ENCODE measurements around the gene AK5.

AK5 gene

DNA sequence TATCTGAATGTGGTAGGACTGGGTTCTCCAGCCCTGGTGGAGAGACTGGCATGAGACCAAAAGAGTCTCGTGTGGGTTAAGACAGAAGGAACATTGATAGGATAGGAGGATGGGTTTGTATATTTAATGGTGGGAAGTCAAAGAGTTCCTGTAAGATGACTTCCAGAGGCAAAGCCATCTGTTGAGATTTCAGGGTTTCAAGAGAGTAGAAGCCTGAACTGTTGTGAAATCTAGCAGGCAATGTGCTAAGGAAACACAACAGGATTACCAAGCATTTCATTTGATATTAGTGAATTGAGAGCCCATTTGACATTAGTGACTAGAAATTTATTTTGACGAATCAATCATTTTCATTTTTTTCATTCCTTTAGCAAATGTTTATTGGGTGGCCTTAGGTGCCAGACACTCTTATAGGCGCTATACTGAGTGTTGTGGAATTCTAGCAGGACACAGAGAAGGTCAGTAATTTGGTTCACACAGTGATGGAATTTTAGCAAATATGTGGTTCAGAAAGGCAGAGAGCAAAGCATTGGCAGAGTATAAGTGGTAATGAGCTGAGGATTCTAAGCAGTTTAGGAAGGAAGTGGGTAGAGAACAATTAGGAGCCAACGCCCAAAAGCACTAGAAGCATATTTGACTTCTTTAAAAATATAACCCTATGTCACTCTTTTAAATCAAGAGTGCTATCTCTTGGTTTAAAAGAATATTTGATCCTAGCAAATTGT is 149.3 kb downstream of the AK5 start:
- no peak for ATAC-seq (ENCODE audit: low read depth)
- no peak overlapping the region for H3K27ac ChIP-seq (ENCODE audit: poor library complexity, severe bottlenecking)
- H3K4me1 ChIP-seq (ENCODE audit: insufficient read depth, poor library complexity, severe bottlenecking), result no peaks in the 10 kb centered on the region
- no peaks in the 10 kb centered on the region for H3K36me3 ChIP-seq (ENCODE audit: low read depth)
- no peak for DNase-seq (ENCODE audit: low spot score)
- H3K9me3 ChIP-seq (ENCODE audit: severe bottlenecking), result no peaks in the 10 kb centered on the region
- TF ChIP-seq, protein P1, sequence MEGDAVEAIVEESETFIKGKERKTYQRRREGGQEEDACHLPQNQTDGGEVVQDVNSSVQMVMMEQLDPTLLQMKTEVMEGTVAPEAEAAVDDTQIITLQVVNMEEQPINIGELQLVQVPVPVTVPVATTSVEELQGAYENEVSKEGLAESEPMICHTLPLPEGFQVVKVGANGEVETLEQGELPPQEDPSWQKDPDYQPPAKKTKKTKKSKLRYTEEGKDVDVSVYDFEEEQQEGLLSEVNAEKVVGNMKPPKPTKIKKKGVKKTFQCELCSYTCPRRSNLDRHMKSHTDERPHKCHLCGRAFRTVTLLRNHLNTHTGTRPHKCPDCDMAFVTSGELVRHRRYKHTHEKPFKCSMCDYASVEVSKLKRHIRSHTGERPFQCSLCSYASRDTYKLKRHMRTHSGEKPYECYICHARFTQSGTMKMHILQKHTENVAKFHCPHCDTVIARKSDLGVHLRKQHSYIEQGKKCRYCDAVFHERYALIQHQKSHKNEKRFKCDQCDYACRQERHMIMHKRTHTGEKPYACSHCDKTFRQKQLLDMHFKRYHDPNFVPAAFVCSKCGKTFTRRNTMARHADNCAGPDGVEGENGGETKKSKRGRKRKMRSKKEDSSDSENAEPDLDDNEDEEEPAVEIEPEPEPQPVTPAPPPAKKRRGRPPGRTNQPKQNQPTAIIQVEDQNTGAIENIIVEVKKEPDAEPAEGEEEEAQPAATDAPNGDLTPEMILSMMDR (IDR thresholded peaks at IDR 0.05; ENCODE audit: poor library complexity, severe bottlenecking), result no peak
- no peak overlapping the region for H3K4me3 ChIP-seq (ENCODE audit: severe bottlenecking)
- H3K27me3 ChIP-seq (ENCODE audit: insufficient read depth, poor library complexity, severe bottlenecking), result peaks cover 2% of the 10 kb centered on the region

DNA sequence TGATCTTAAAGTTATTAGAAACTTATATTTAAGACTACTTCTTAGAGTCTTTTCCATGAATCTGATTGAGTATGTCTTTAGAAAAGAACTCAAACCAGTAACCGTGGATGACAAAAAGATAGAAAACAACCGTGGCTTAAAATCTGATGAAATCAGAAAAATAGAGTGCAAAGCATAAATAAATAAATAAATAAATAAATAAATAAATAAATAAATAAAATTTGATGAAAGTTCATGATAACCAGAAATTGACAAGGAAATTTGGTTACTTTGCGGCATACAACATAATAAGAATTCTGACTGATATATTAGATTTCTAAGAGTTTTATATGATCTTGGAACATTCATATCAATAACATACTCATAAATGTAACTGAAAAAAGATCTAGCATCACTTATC is 152.1 kb downstream of the AK5 start:
- no peaks in the 10 kb centered on the region for H3K4me1 ChIP-seq (ENCODE audit: insufficient read depth, poor library complexity, severe bottlenecking)
- TF ChIP-seq, protein P1 (IDR thresholded peaks at IDR 0.05; ENCODE audit: poor library complexity, severe bottlenecking), result no peak
- H3K4me3 ChIP-seq (ENCODE audit: severe bottlenecking), result no peak overlapping the region
- ATAC-seq (ENCODE audit: low read depth) (no peak), DNase-seq (ENCODE audit: low spot score) (no peak)
- H3K27ac ChIP-seq (ENCODE audit: poor library complexity, severe bottlenecking), result no peak overlapping the region
- H3K36me3 ChIP-seq (ENCODE audit: low read depth), result no peaks in the 10 kb centered on the region
- H3K27me3 ChIP-seq (ENCODE audit: insufficient read depth, poor library complexity, severe bottlenecking), result no peaks in the 10 kb centered on the region
- H3K9me3 ChIP-seq (ENCODE audit: severe bottlenecking), result no peaks in the 10 kb centered on the region

DNA sequence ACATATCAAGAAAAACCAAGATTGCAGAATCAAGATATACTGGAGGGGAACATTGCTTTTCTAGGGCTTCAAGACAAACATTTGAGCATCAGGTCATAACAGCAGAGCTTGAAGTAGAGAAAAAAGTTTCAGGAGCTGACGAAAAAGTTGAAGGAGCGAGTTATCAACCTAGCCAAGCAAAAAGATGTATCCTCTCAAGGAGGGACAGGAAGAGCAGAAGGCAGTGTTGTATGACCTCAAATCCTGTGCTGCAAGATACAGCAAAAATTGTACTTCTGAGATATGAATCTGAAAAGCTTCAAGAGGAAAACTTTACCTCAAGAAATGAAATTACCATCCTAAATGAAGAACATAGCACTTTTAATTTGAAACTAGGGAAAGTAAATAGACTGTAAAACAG is 153.1 kb downstream of the AK5 start:
- H3K4me3 ChIP-seq (ENCODE audit: severe bottlenecking), result no peak overlapping the region
- no peaks in the 10 kb centered on the region for H3K4me1 ChIP-seq (ENCODE audit: insufficient read depth, poor library complexity, severe bottlenecking)
- H3K36me3 ChIP-seq (ENCODE audit: low read depth), result no peaks in the 10 kb centered on the region
- no peak for ATAC-seq (ENCODE audit: low read depth)
- no peak for DNase-seq (ENCODE audit: low spot score)
- TF ChIP-seq, protein P1 (IDR thresholded peaks at IDR 0.05; ENCODE audit: poor library complexity, severe bottlenecking), result no peak
- H3K27me3 ChIP-seq (ENCODE audit: insufficient read depth, poor library complexity, severe bottlenecking), result no peaks in the 10 kb centered on the region
- no peaks in the 10 kb centered on the region for H3K9me3 ChIP-seq (ENCODE audit: severe bottlenecking)
- no peak overlapping the region for H3K27ac ChIP-seq (ENCODE audit: poor library complexity, severe bottlenecking)

DNA sequence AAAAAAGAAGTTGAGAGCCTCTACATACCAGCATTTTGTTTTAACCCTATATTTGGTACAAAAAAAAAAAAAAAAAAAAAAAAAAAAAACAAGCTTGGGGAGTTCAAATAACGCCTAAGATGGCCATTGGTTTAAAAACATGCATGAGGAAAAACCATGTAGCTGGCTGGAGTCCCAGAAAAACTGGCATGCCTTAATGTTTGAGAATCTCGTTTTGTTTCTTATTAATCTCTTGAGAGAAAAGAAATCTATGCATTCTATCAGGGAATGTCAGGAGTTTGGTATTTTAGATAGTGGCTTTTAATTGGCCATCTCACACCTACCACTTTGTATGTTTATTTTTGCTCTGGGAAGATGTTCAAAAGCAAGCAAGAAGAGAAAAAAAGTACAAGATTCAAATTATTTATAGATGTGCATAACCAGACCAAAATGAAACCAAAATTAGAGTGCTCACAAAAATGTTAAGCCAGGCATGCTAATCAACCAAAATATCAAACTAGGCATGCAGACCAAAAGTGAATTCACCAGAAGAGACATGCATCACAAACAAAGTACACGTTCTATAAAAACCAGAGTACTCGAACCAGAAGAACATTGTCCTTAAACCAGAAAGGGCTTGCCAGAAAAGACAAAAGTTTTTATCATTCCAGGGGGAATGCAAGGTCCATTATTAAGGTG is 156.6 kb downstream of the AK5 start:
- DNase-seq (ENCODE audit: low spot score) (no peak), ATAC-seq (ENCODE audit: low read depth) (no peak)
- Histone ChIP-seq H3K4me3 (ENCODE audit: severe bottlenecking) (no peak overlapping the region), H3K27me3 (ENCODE audit: insufficient read depth, poor library complexity, severe bottlenecking) (no peaks in the 10 kb centered on the region), H3K9me3 (ENCODE audit: severe bottlenecking) (no peaks in the 10 kb centered on the region), H3K36me3 (ENCODE audit: low read depth) (no peaks in the 10 kb centered on the region), H3K4me1 (ENCODE audit: insufficient read depth, poor library complexity, severe bottlenecking) (no peaks in the 10 kb centered on the region), H3K27ac (ENCODE audit: poor library complexity, severe bottlenecking) (no peak overlapping the region)
- TF ChIP-seq, protein P1 (IDR thresholded peaks at IDR 0.05; ENCODE audit: poor library complexity, severe bottlenecking), result no peak

All from RWPE2 (cell line).